ENCODE data around the gene ARHGAP4. TPM values are rescaled to one million over a fixed set of nuclear protein-coding genes. Genes with fewer than 3 reads are reported as not detected.

Gene ARHGAP4
- total RNA-seq, 4 donors from 2014 or later: 2.6 to 10.7 (median 4.4) TPM

GRCh38 chrX:153919281-153919680 is 6.8 kb downstream of the ARHGAP4 start:
- no peaks in the 10 kb centered on the region for H3K27me3 ChIP-seq
- H3K9me3 ChIP-seq: no peaks in the 10 kb centered on the region
- ATAC-seq: no peak
- TF ChIP-seq CTCF (IDR thresholded peaks at IDR 0.05 in 4 of 5, conservative IDR thresholded peaks at IDR 0.05 in 1 of 5) (no peak), POLR2A (IDR thresholded peaks at IDR 0.05) (no peak)
- H3K27ac ChIP-seq: no peak overlapping the region
- no peak for DNase-seq
- peaks cover 0 to 9% of the 10 kb centered on the region in 2 donors for H3K4me1 ChIP-seq
- H3K4me3 ChIP-seq: no peak overlapping the region
- no peaks in the 10 kb centered on the region for H3K36me3 ChIP-seq
- in situ Hi-C loops (cut with MboI; ENCODE audit: low sequenced_read_pairs in 4 of 4) (no loop called here), intact Hi-C loops (cut with DNase I; ENCODE audit: low total_unique reads) (no loop called here)

- no peak for TF ChIP-seq POLR2A (IDR thresholded peaks at IDR 0.05)
- no peak for TF ChIP-seq CTCF (IDR thresholded peaks at IDR 0.05 in 4 of 5, conservative IDR thresholded peaks at IDR 0.05 in 1 of 5)
- Histone ChIP-seq H3K9me3 (no peaks in the 10 kb centered on the region), H3K27ac (no peak overlapping the region), H3K36me3 (no peaks in the 10 kb centered on the region), H3K27me3 (no peaks in the 10 kb centered on the region), H3K4me3 (no peak overlapping the region), H3K4me1 (peaks cover 0 to 9% of the 10 kb centered on the region in 2 donors)
- intact Hi-C loops (cut with DNase I; ENCODE audit: low total_unique reads) (no loop called here), in situ Hi-C loops (cut with MboI; ENCODE audit: low sequenced_read_pairs in 4 of 4) (no loop called here)
- DNase-seq: no peak
- no peak for ATAC-seq
These were observed 8.2 kb downstream of the ARHGAP4 start for GRCh38 chrX:153917869-153918268.

GRCh38 chrX:153913701-153914100 is 12.4 kb downstream of the ARHGAP4 start:
- Histone ChIP-seq H3K9me3 (no peaks in the 10 kb centered on the region), H3K4me3 (no peak overlapping the region), H3K27ac (no peak overlapping the region), H3K36me3 (no peaks in the 10 kb centered on the region), H3K27me3 (no peaks in the 10 kb centered on the region), H3K4me1 (no peaks in the 10 kb centered on the region)
- intact Hi-C loops (cut with DNase I; ENCODE audit: low total_unique reads) (no loop called here), in situ Hi-C loops (cut with MboI; ENCODE audit: low sequenced_read_pairs in 4 of 4) (no loop called here)
- ATAC-seq: no peak
- DNase-seq: no peak
- TF ChIP-seq POLR2A (IDR thresholded peaks at IDR 0.05): no peak
- no peak for TF ChIP-seq CTCF (IDR thresholded peaks at IDR 0.05 in 4 of 5, conservative IDR thresholded peaks at IDR 0.05 in 1 of 5)

- Histone ChIP-seq H3K4me1 (no peaks in the 10 kb centered on the region), H3K27ac (no peak overlapping the region), H3K4me3 (no peak overlapping the region), H3K36me3 (no peaks in the 10 kb centered on the region), H3K9me3 (no peaks in the 10 kb centered on the region), H3K27me3 (no peaks in the 10 kb centered on the region)
- no peak for DNase-seq
- intact Hi-C loops (cut with DNase I; ENCODE audit: low total_unique reads) (no loop called here), in situ Hi-C loops (cut with MboI; ENCODE audit: low sequenced_read_pairs in 4 of 4) (no loop called here)
- ATAC-seq: no peak
- no peak for TF ChIP-seq POLR2A (IDR thresholded peaks at IDR 0.05)
- no peak for TF ChIP-seq CTCF (IDR thresholded peaks at IDR 0.05 in 4 of 5, conservative IDR thresholded peaks at IDR 0.05 in 1 of 5)
These were observed 12.9 kb downstream of the ARHGAP4 start for GRCh38 chrX:153913211-153913610.

GRCh38 chrX:153911798-153912197 is 14.3 kb downstream of the ARHGAP4 start:
- in situ Hi-C loops (cut with MboI; ENCODE audit: low sequenced_read_pairs in 4 of 4) (no loop called here), intact Hi-C loops (cut with DNase I; ENCODE audit: low total_unique reads) (no loop called here)
- ATAC-seq (no peak), DNase-seq (no peak)
- Histone ChIP-seq H3K9me3 (no peaks in the 10 kb centered on the region), H3K27me3 (no peaks in the 10 kb centered on the region), H3K4me3 (no peak overlapping the region), H3K27ac (no peak overlapping the region), H3K36me3 (no peaks in the 10 kb centered on the region), H3K4me1 (no peaks in the 10 kb centered on the region)
- no peak for TF ChIP-seq CTCF (IDR thresholded peaks at IDR 0.05 in 4 of 5, conservative IDR thresholded peaks at IDR 0.05 in 1 of 5)
- TF ChIP-seq POLR2A (IDR thresholded peaks at IDR 0.05): no peak
